ENCODE measurements around the gene TP53RK.
A peak's percentile ranks its signal among the peaks of the same experiment; 100 is the strongest.

The TP53RK gene

GRCh38 chr20:46689082-46689753 lies at the start of gene TP53RK:
Gene TP53RK, minus strand, starts transcription at chr20:46689444. Its CDS starts 30 bp downstream, at chr20:46689414.
- peak; percentile 96 for DNase-seq

GRCh38 chr20:46735436-46735835 lies 46.2 kb upstream of the TP53RK start:
- no peak for DNase-seq

GRCh38 chr20:46731770-46732169 lies 42.5 kb upstream of the TP53RK start:
- DNase-seq, result no peak

GRCh38 chr20:46725186-46726165 lies 36.2 kb upstream of the TP53RK start:
- DNase-seq, result no peak

GRCh38 chr20:46724343-46724959 lies 35.2 kb upstream of the TP53RK start:
- no peak for DNase-seq

- DNase-seq, result no peak
These were observed 33.8 kb upstream of the TP53RK start for GRCh38 chr20:46723039-46723438.

GRCh38 chr20:46722450-46722849 lies 33.2 kb upstream of the TP53RK start:
- DNase-seq, result no peak

- DNase-seq, result no peak
These were observed 32.2 kb upstream of the TP53RK start for GRCh38 chr20:46721476-46721875.

- no peak for DNase-seq
These were observed 31.7 kb upstream of the TP53RK start for GRCh38 chr20:46720776-46721425.

GRCh38 chr20:46720019-46720418 lies 30.8 kb upstream of the TP53RK start:
- DNase-seq, result no peak

GRCh38 chr20:46717818-46718541 lies 28.7 kb upstream of the TP53RK start:
- DNase-seq, result no peak

GRCh38 chr20:46715292-46715756 lies 26.1 kb upstream of the TP53RK start:
- no peak for DNase-seq

GRCh38 chr20:46713957-46714834 lies 25.0 kb upstream of the TP53RK start:
- DNase-seq, result no peak

GRCh38 chr20:46712056-46712636 lies 22.9 kb upstream of the TP53RK start:
- no peak for DNase-seq

GRCh38 chr20:46710153-46710913 lies 21.1 kb upstream of the TP53RK start:
- DNase-seq, result no peak

- no peak for DNase-seq
These were observed 20.4 kb upstream of the TP53RK start, which contains the start of gene SLC2A10 for GRCh38 chr20:46709459-46710152. Gene SLC2A10, plus strand, starts transcription at chr20:46709649. Its CDS starts 88 bp downstream, at chr20:46709737.

- no peak for DNase-seq
These were observed 19.8 kb upstream of the TP53RK start for GRCh38 chr20:46709055-46709458.

- DNase-seq, result no peak
These were observed 19.1 kb upstream of the TP53RK start for GRCh38 chr20:46708172-46708860.

Data from CD4-positive, alpha-beta T cell treated with Interleukin-17A for 4 hours (primary cell).